HepG2 (cell line): ENCODE data around the gene BRK1. TPM values are rescaled to one million over a fixed set of nuclear protein-coding genes. Genes with fewer than 3 reads are reported as not detected.
A peak's percentile ranks its signal among the peaks of the same experiment; 100 is the strongest.

Source experiments
- ATAC-seq: fragments of 200-7000 bp; cut with Tn5 transposase; 3 replicates; pipeline ENCODE4 v1.9.1; 2020; ENCODE audit warnings: mild to moderate bottlenecking, moderate library complexity
- BruUV-seq: library from RNA; stranded (reverse); fragments of 400-500 nt; replicated peaks from 2 replicates; lab custom pipeline; 2021; lab: Mats Ljungman, UMichigan
- CTCF ChIA-PET: fragments of 300-600 bp; formaldehyde crosslinking; extraction: SDS; loops from one replicate; lab custom pipeline; 2021; ENCODE audit warnings: low total read pairs, inconsistent platforms, low intra/inter-chr PET ratio; lab: Yijun Ruan, JAX
- POLR2A ChIA-PET: fragments of 350-600 bp; sonication (Branson Sonifier 250); formaldehyde crosslinking; loops from one replicate; lab custom pipeline; 2020; ENCODE audit warnings: antibody characterized with exemption, inconsistent platforms; lab: Yijun Ruan, JAX
- DNase-seq: peaks from one replicate; pipeline ENCODE4 v3.0.0-alpha.2; 2015; ENCODE audit warnings: low spot score
- FAIRE-seq: peaks from 3 replicates; lab custom pipeline; 2011; peaks lifted over from hg19 to GRCh38; lab: Jason Lieb, UNC
- H2AFZ ChIP-seq: one replicate; pipeline ENCODE4 v1.6.1; 2011; ENCODE audit warnings: low read length, inconsistent platforms
- H3K27ac ChIP-seq: fragments of 300-600 bp; 3 replicates; pipeline ENCODE4 v1.8.0; 2011; ENCODE audit warnings: mixed run types, mild to moderate bottlenecking, mixed read lengths, low read length, inconsistent platforms; ENCODE audit not compliant: insufficient read depth; ENCODE audit errors: extremely low read length
- H3K27me3 ChIP-seq, 2 experiments: fragments of 200-600 bp in 1 of 2; 2 replicates in 1 of 2; 3 replicates in 1 of 2; pipeline versions ENCODE4 v1.6.0 to v1.8.0; 2011; ENCODE audit warnings: low read length in 2 of 2, mild to moderate bottlenecking in 2 of 2, moderate library complexity in 2 of 2, inconsistent platforms in 1 of 2; ENCODE audit not compliant: insufficient read depth in 2 of 2, control insufficient read depth in 1 of 2
- H3K36me3 ChIP-seq, 2 experiments: fragments of 200-600 bp in 1 of 2; replicated peaks in 1 of 2; 2 replicates in 1 of 2; 3 replicates in 1 of 2; pipeline versions ENCODE4 v1.5.1 to v1.8.0; 2011; ENCODE audit warnings: low read length in 2 of 2, inconsistent platforms in 1 of 2; ENCODE audit not compliant: insufficient read depth in 2 of 2, control insufficient read depth in 1 of 2
- H3K4me1 ChIP-seq: 2 replicates; pipeline ENCODE4 v1.5.1; 2012; ENCODE audit warnings: low read length, inconsistent platforms; ENCODE audit not compliant: insufficient read depth
- H3K4me2 ChIP-seq: 2 replicates; pipeline ENCODE4 v1.6.0; 2011; ENCODE audit warnings: low read depth, low read length, inconsistent platforms
- H3K4me3 ChIP-seq, 3 experiments: fragments of 200-600 bp in 1 of 3; sonication (generic), shearing (Covaris generic) in 1 of 3; replicated peaks in 1 of 3; 2 replicates each; pipeline ENCODE4 v1.5.1; 2011 to 2016; ENCODE audit warnings: low read length in 3 of 3, inconsistent platforms in 2 of 3, low read depth in 2 of 3, mild to moderate bottlenecking in 2 of 3, control low read depth in 1 of 3, mixed read lengths in 1 of 3; ENCODE audit not compliant: insufficient read depth in 1 of 3
- H3K79me2 ChIP-seq: one replicate; pipeline ENCODE4 v1.6.1; 2011; ENCODE audit warnings: low read length, inconsistent platforms; ENCODE audit not compliant: insufficient read depth
- H3K9ac ChIP-seq: 2 replicates; pipeline ENCODE4 v1.6.0; 2011; ENCODE audit warnings: mild to moderate bottlenecking, low read depth, low read length, inconsistent platforms; ENCODE audit not compliant: insufficient read depth
- H3K9me3 ChIP-seq: 2 replicates; pipeline ENCODE4 v1.5.1; 2012; ENCODE audit warnings: mild to moderate bottlenecking, low read length
- H4K20me1 ChIP-seq: 2 replicates; pipeline ENCODE4 v1.6.0; 2011; ENCODE audit warnings: inconsistent platforms, mild to moderate bottlenecking, low read length, moderate library complexity; ENCODE audit not compliant: insufficient read depth
- AGO2 ChIP-seq: fragments of 200-400 bp; formaldehyde crosslinking; optimal IDR thresholded peaks from 2 replicates; pipeline ENCODE3; 2017; ENCODE audit warnings: mild to moderate bottlenecking, low read depth, low read length, moderate library complexity
- BCLAF1 ChIP-seq: fragments of 450-650 bp; IDR thresholded peaks from 2 replicates; pipeline ENCODE4 v1.6.1; 2017; ENCODE audit warnings: mild to moderate bottlenecking
- KDM5A ChIP-seq: fragments of 200-600 bp; sonication (generic); IDR thresholded peaks from 2 replicates; pipeline ENCODE4 v1.7.0; 2018; ENCODE audit warnings: antibody characterized with exemption, mild to moderate bottlenecking, low read length, borderline replicate concordance
- PHB2 ChIP-seq: fragments of 450-650 bp; IDR thresholded peaks from 2 replicates; pipeline ENCODE4 v1.6.1; 2018; ENCODE audit not compliant: partially characterized antibody
- POLR2G ChIP-seq: fragments of 200-400 bp; formaldehyde crosslinking; IDR thresholded peaks from 2 replicates; pipeline ENCODE4 v1.6.1; 2018; ENCODE audit warnings: mild to moderate bottlenecking, low read depth, low read length, moderate library complexity
- ZNF121 ChIP-seq: sonication (generic); formaldehyde crosslinking; IDR thresholded peaks from 2 replicates; pipeline ENCODE4 v1.5.0; 2020; ENCODE audit warnings: mild to moderate bottlenecking, missing genetic modification reagents
- WGBS: methylation state at CpG from one replicate; pipeline ENCODE4 v1.1.6; 2017; ENCODE audit warnings: low lambda C conversion rate; 5-methylcytosine and 5-hydroxymethylcytosine counted together
- in situ Hi-C: cut with HindIII; loops from 2 replicates; pipeline ENCODE4 v1.10.0; 2017; ENCODE audit warnings: low pct_unique_long_range_greater_than_20kb; ENCODE audit not compliant: extremely low pct_ligation_motif_present
- intact Hi-C: fragments of 100-400 bp; cut with micrococcal nuclease; formaldehyde crosslinking; loops from one replicate; pipeline ENCODE4 v1.10.0; 2022; ENCODE audit not compliant: unreplicated experiment
- polyA plus RNA-seq, 8 experiments: library from polyadenylated mRNA; depleted of rRNA in 3 of 8; stranded (reverse) in 7 of 8; unstranded in 1 of 8; fragments of >200 nt; fragmentation: Illumina TruSeq in 4 of 8; extraction: Trizol in 4 of 8; gene quantifications; 2 replicates each; pipeline versions ENCODE4 v1.2.1 to v1.2.3, GENCODE V29; 2011 to 2016; ENCODE audit warnings: low read depth in 4 of 8, missing spikeins in 1 of 8, mixed read lengths in 1 of 8; ENCODE audit not compliant: insufficient read depth in 1 of 8
- total RNA-seq, 5 experiments: library from RNA; depleted of rRNA; stranded (reverse); fragments of >200 nt; fragmentation: Illumina TruSeq; extraction: Trizol; gene quantifications; 2 replicates each; pipeline ENCODE4 v1.2.3, GENCODE V29; 2016; ENCODE audit warnings: low read depth in 1 of 5
- TF ChIP-seq, protein P1 (sequence below): sonication (generic); formaldehyde crosslinking; IDR thresholded peaks from 2 replicates; pipeline ENCODE4 v1.4.0; 2020; ENCODE audit warnings: missing genetic modification reagents

Gene BRK1
- total and polyA plus RNA-seq, 2 of the 13 experiments (the other 11 are each of a cell fraction or from before 2014, with no cell fraction given), result 118 to 155 TPM

DNA sequence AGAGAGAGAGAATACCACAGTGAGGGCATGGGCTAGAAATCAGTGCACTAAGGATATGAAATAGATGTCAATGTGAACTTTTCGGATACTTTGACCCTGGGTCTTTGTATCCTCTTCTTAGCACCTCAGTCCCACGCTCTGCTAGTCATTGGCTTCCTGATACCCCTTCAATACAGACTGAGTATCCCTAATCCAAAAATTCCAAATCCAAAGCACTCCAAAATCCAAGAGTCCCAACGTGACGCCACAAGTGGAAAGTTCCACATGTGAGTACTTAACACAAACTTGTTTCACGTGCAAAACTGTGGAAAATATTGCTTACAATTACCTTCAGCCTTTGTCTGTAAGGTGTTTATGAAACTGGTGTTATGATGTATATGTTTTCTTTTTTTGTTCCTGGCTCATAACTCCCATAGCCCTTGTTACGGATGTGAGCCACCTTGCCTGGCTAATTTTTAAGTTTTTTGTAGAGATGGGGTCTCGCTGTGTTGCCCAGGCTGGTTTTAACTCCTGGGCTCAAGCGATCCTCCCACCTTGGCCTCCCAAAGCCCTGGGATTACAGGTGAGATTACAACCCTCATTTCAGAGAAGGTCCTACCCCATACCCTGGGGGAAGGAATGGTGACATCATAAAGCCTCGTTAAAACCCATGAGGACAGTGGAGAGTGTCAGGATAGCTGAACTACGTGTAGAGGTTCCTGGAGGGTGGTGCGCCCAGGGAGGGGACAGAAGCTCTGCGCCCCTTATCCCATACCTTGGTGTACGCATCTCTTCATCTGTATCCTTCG lies 39.1 kb downstream of the BRK1 start (continued):
- peak; percentile 81 for TF ChIP-seq ZNF121 (CRISPR knock-in tag)
- TF ChIP-seq, all 625 proteins: peak for 6

DNA sequence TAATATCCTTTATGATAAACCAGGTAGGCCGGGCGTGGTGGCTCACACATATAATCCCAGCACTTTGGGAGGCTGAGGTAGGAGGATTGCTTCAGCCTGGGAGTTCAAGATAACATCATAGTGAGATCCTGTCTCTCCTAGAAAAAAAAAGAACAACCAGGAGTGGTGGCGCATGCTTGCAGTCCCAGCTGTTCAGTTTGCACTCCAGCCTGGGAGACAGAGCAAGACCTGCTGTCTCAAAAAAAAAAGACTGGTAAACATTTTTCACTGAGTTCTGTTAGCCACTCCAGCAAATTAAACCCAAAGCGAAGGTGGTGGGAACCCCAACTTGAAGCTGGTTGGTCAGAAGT lies 39.6 kb downstream of the BRK1 start:
- Histone ChIP-seq H3K27ac (no peak overlapping the region), H3K36me3 (peaks cover 5 to 25% of the 10 kb centered on the region in 2 experiments; a peak in 3 of 5 replicates), H3K9me3 (no peaks in the 10 kb centered on the region), H3K4me3 (no peak overlapping the region), H2AFZ (no peak overlapping the region), H3K4me2 (no peak overlapping the region), H3K9ac (no peak overlapping the region)
- ChIA-PET POLR2A (interaction anchor here (0.5 to 2.0 kb wide), 2 partner anchors 12 to 36 kb away, joined by 3 to 4 read pairs; no protein-coding TSS in a partner anchor), CTCF (no interaction called here)
- FAIRE-seq (no peak), ATAC-seq (peak; percentile 27; the same call in 2 of the 3 replicates)
- WGBS, result 97% methylated on average over 4 of the region's 4 CpGs
- BruUV-seq, result no TSS peak
- in situ Hi-C loops, result no loop called here
- TF ChIP-seq AGO2, result peak; percentile 16
- no peak for TF ChIP-seq KDM5A
- TF ChIP-seq, protein P1, sequence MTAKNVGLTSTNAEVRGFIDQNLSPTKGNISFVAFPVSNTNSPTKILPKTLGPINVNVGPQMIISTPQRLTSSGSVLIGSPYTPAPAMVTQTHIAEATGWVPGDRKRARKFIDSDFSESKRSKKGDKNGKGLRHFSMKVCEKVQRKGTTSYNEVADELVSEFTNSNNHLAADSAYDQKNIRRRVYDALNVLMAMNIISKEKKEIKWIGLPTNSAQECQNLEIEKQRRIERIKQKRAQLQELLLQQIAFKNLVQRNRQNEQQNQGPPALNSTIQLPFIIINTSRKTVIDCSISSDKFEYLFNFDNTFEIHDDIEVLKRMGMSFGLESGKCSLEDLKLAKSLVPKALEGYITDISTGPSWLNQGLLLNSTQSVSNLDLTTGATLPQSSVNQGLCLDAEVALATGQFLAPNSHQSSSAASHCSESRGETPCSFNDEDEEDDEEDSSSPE, result no peak
- peak; percentile 14; the same call in 1 of the 2 replicates for TF ChIP-seq POLR2G
- no peak for TF ChIP-seq PHB2
- TF ChIP-seq BCLAF1, result no peak
- TF ChIP-seq, all 625 proteins: peak for 2
- no peaks in the 10 kb centered on the region for H3K27me3 ChIP-seq
- intact Hi-C loops, result no loop called here
- no peaks in the 10 kb centered on the region for H3K4me1 ChIP-seq
- DNase-seq, result no peak
- no peaks in the 10 kb centered on the region for H4K20me1 ChIP-seq
- no peaks in the 10 kb centered on the region for H3K79me2 ChIP-seq
